ENCODE results near the gene PLCB4.

- TF ChIP-seq CTCF (IDR thresholded peaks at IDR 0.05; ENCODE audit: insufficient read depth, low read length) (no peak), POLR2AphosphoS5 (IDR thresholded peaks at IDR 0.05; ENCODE audit: low read depth) (no peak), REST (IDR thresholded peaks at IDR 0.05; ENCODE audit: insufficient replicate concordance, low read depth) (no peak), SPI1 (IDR thresholded peaks at IDR 0.05; ENCODE audit: borderline replicate concordance, low read depth) (no peak), GABPA (IDR thresholded peaks at IDR 0.05; ENCODE audit: low read depth) (no peak)
Measured at GRCh38 chr20:9117548-9117947, 48.7 kb downstream of the PLCB4 start.
